Activated CD8-positive, alpha-beta memory T cell treated with anti-CD3 and anti-CD28 coated beads, Interleukin-2, amount 50 U/mL, for 1 hour (primary cell): ENCODE data around the gene MAPK9.
"Not testable (repeated sequence)": the region's sequence is repeated elsewhere in the genome, so short reads cannot be mapped to it uniquely, and the experiment has no call there.

ENCODE experiments used
- DNase-seq: peaks from one replicate; pipeline ENCODE4 v3.0.0-alpha.2; 2020; ENCODE audit errors: extremely low read depth

The MAPK9 gene

GRCh38 chr5:180235077-180235476, 56.8 kb downstream of the MAPK9 start:
- no peak for DNase-seq

- no peak for DNase-seq
Measured at GRCh38 chr5:180234271-180234670, 57.6 kb downstream of the MAPK9 start.

- no peak for DNase-seq
Measured at GRCh38 chr5:180233729-180234128, 58.2 kb downstream of the MAPK9 start.

- DNase-seq: no peak
Measured at GRCh38 chr5:180230017-180230416, 61.9 kb downstream of the MAPK9 start.

GRCh38 chr5:180222056-180222455, 69.8 kb downstream of the MAPK9 start:
- DNase-seq: no peak

GRCh38 chr5:180217797-180218196, 74.1 kb downstream of the MAPK9 start:
- DNase-seq: no peak

GRCh38 chr5:180216646-180217171, 75.2 kb downstream of the MAPK9 start:
- no peak for DNase-seq

- DNase-seq: no peak
Measured at GRCh38 chr5:180215783-180216630, 75.9 kb downstream of the MAPK9 start.

- DNase-seq: no peak
Measured at GRCh38 chr5:180214870-180215770, 76.8 kb downstream of the MAPK9 start.

- no peak for DNase-seq
Measured at GRCh38 chr5:180213657-180214207, 78.2 kb downstream of the MAPK9 start.

- DNase-seq: no peak
Measured at GRCh38 chr5:180213256-180213600, 78.7 kb downstream of the MAPK9 start.

- DNase-seq: no peak
Measured at GRCh38 chr5:180212363-180213255, 79.3 kb downstream of the MAPK9 start.

GRCh38 chr5:180211761-180212035, 80.2 kb downstream of the MAPK9 start:
- DNase-seq: no peak

- no peak for DNase-seq
Measured at GRCh38 chr5:180210961-180211760, 80.7 kb downstream of the MAPK9 start.

GRCh38 chr5:180210077-180210476, 81.8 kb downstream of the MAPK9 start:
- not testable (repeated sequence) for DNase-seq

GRCh38 chr5:180209137-180209581, 82.7 kb downstream of the MAPK9 start, which contains the start of gene RASGEF1C:
TSS of gene RASGEF1C (minus strand) at chr5:180209211. CDS start at chr5:180138052, 71,159 bp downstream.
- DNase-seq: no peak

- DNase-seq: no peak
Measured at GRCh38 chr5:180208435-180209081, 83.3 kb downstream of the MAPK9 start.

- DNase-seq: no peak
Measured at GRCh38 chr5:180208038-180208434, 83.8 kb downstream of the MAPK9 start.

- DNase-seq: no peak
Measured at GRCh38 chr5:180207593-180207992, 84.3 kb downstream of the MAPK9 start.

- DNase-seq: no peak
Measured at GRCh38 chr5:180206993-180207392, 84.9 kb downstream of the MAPK9 start.
